HG03060 (cell line): Measurements from ENCODE around the gene MAPK7.

Experiments
- ATAC-seq: cut with Tn5 transposase; IDR thresholded peaks from one replicate; pipeline ENCODE4 v1.9.1; 2021; ENCODE audit warnings: low read depth, moderate number of reproducible peaks; ENCODE audit not compliant: unreplicated experiment

Gene MAPK7

GRCh38 chr17:19414396-19415280, 36.3 kb downstream of the MAPK7 start:
- no peak for ATAC-seq

GRCh38 chr17:19415311-19415710, 37.0 kb downstream of the MAPK7 start:
- ATAC-seq = no peak

GRCh38 chr17:19415806-19416775, 37.8 kb downstream of the MAPK7 start:
- ATAC-seq = no peak

GRCh38 chr17:19417611-19418010, 39.3 kb downstream of the MAPK7 start:
- ATAC-seq = no peak

- no peak for ATAC-seq
These were observed 40.1 kb downstream of the MAPK7 start for GRCh38 chr17:19418251-19418992.

GRCh38 chr17:19421219-19421618, 42.9 kb downstream of the MAPK7 start:
- ATAC-seq = no peak

- no peak for ATAC-seq
These were observed 43.6 kb downstream of the MAPK7 start for GRCh38 chr17:19421926-19422325.

GRCh38 chr17:19424934-19425868, 46.9 kb downstream of the MAPK7 start:
- ATAC-seq = no peak

GRCh38 chr17:19426631-19427030, 48.3 kb downstream of the MAPK7 start:
- ATAC-seq = no peak

GRCh38 chr17:19431691-19432090, 53.4 kb downstream of the MAPK7 start:
- ATAC-seq = no peak
